C4-2B (cell line): ENCODE results near the gene LZIC.

Experiments used
- CTCF ChIP-seq: fragments of 450-650 bp; conservative IDR thresholded peaks from 2 replicates; pipeline ENCODE4 v1.5.1; 2017; ENCODE audit warnings: mild to moderate bottlenecking
- ZFX ChIP-seq: fragments of 450-650 bp; IDR thresholded peaks from 2 replicates; pipeline ENCODE4 v1.6.1; 2017

GRCh38 chr1:9960011-9960410, 16.8 kb upstream of the LZIC start:
- TF ChIP-seq CTCF (no peak), ZFX (no peak)
